GM18526 (cell line): Measurements from ENCODE around the gene ST8SIA6.

Experiments used
- POLR2A ChIP-seq: IDR thresholded peaks from 3 replicates; pipeline ENCODE4 v1.6.1; 2011; ENCODE audit not compliant: insufficient read length; ENCODE audit errors: extremely low read depth

Gene ST8SIA6

GRCh38 chr10:17435953-17436352 lies 18.4 kb downstream of the ST8SIA6 start:
- TF ChIP-seq POLR2A, result no peak

GRCh38 chr10:17435187-17435586 lies 19.2 kb downstream of the ST8SIA6 start:
- TF ChIP-seq POLR2A, result no peak

GRCh38 chr10:17432723-17433122 lies 21.7 kb downstream of the ST8SIA6 start:
- TF ChIP-seq POLR2A, result no peak

DNA sequence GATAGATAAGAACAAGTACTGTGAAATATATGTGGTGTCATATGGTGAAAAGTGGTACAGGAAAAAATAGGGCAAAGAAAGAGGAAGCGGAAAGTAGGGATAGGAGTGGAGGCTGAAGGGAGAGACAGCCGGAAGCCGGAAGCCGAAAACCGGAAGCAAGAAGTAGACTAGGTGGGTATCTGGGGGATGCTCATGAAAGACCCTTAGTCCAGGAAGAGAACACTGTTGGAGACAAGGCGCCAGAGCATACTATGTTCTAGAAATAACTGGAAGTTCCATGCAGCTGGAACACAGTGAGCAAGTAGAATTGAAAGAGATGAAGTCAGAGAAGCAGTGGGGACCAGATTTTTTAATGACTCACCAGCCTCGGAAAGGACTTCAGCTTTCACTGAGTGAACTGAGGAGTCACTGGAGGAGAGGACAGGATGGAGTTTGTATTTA lies 22.5 kb downstream of the ST8SIA6 start:
- TF ChIP-seq POLR2A, result no peak

DNA sequence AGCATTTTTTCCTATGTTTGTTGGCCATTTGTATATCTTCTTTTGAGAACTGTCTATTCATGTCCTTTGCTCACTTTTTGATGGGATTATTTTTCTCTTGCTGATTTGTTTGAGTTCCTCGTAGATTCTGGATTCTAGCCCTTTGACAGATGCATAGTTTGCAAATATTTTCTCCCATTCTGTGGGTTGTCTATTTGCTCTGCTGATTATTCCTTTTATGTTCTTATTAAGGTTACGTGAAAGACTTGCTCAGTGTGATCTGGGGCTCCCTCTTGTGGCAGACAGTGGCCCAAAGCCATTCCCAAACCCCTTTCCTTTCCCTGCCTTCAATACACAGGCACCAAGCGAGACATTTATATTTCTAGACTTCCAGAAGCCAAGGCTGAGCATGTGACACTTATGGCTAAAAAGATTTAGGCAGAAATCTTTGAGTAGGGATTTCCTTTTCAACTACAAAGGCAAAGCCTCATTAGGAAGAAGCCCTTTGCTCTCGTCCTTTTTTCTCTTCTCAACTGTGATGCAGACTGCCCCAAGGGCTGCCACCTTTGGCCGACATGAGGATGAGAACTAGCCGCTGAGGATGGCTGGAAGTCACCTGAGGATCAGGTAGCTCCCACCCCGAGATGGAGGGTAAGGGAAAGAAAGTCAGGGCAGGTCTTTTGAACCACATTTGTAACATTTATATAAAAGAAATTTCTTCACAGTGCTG lies 23.6 kb downstream of the ST8SIA6 start:
- no peak for TF ChIP-seq POLR2A

GRCh38 chr10:17429490-17429889 lies 24.9 kb downstream of the ST8SIA6 start:
- no peak for TF ChIP-seq POLR2A

GRCh38 chr10:17428351-17429097 lies 25.9 kb downstream of the ST8SIA6 start:
- no peak for TF ChIP-seq POLR2A

GRCh38 chr10:17427666-17428350 lies 26.6 kb downstream of the ST8SIA6 start:
- no peak for TF ChIP-seq POLR2A

DNA sequence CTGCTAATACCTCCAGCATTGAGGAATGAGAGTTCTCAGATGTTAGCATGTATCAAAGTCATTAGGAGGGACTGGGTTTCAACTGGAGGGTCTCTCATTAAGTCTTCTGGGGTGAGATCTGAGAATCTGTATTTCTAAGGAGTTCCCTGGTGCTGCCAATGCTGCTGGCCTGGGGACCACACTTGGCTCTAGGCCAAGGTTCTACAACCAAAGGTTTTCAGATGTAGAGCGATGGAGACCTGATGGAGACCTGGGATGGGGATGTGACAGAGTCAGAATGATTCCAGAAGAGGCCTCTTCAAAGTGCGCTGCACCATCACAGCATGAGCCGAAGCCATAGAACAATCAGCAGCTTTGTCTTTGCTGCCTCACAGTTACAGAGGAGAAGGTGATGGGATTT lies 27.2 kb downstream of the ST8SIA6 start:
- TF ChIP-seq POLR2A, result no peak

DNA sequence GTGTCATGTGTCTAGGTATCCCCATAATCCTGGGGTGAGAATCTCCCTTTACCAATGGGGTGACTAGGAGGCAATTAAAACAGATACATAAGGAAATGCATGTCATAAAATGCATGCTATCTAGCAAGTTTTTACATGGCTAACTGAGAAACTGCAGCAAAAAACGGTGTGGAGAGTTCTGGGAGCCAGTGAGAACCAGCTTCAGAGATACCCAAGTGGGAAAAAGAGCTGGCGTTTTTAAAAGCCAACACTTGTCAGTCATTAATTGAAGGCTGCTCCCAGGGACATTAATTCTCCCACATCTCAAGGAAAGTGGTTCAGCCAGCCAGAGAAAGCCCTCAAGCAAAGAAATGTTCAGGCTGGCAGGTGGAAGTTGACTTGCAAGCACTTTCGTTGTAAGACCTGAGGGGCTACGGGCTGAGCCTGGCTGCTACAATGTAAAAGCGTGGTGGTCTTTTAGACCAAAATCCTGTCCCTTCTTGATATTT lies 28.1 kb downstream of the ST8SIA6 start:
- no peak for TF ChIP-seq POLR2A

DNA sequence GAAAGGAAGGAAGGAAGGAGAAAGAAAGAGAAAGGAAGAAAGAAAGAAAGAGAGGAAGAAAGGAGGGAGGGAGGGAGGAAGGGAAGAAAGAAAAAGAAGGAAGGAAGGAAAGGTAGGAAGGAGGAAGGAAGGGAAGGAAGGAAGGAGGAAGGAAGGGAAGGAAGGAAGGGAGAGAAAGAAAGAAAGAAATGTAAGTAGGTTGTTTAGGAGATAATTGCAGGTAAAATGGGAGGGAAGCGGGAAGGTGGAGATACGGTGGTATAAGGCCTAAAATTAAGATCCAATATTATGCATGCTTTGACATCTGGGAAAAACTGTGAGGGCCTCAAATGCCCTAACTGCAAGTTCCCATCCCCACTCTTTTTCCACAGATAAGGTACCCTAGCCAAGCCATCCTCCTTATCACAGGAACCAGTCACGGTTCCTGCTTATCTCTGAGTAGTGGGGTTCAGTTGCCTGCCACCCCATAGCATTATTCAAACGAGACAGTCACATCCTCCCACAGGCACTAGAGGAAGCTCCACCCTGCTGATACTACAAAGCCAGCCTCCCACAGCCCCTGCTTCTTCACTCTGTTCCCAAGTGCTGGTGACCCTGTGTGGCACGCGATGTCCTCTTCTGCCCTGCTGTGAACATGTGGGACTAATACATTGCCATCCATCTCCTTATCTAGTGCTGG lies 28.7 kb downstream of the ST8SIA6 start:
- no peak for TF ChIP-seq POLR2A

GRCh38 chr10:17423632-17424186 lies 30.7 kb downstream of the ST8SIA6 start:
- no peak for TF ChIP-seq POLR2A

DNA sequence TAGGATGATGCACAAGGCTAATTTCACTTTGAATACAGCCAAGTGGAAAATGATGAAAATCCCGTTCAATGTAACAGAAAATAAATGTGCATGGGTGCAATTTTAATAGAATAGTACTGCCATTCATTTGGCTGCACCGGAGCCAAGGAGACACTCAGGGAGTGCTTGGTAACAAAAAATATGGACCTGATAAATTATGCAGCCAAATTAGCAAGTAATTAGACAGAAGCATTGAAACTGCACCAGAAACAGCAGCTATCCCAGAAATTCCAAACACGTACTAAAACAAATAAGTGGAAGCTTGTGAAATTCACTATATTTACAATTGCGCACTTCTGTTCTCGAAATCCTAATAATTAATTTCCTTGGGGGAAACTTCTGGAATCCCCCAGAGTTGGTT lies 31.5 kb downstream of the ST8SIA6 start:
- no peak for TF ChIP-seq POLR2A

DNA sequence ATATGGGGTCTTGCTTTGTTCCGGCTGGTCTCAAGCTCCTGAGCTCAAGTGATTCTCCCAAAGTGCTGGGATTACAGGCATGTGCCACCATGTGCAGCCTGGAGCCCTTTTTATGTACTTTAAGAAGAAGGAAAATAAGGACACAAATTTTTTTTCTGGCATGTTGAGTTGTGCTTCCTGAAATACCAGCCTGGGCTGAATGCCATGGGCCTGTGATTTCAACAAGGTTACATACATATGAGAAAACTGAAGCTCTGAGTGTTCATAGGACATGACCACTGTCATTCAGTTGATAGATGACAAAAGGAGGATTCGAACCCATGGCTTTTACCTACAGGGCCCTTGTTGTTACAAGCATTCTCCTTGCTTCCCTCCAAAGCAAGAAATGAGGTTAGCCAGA lies 36.1 kb downstream of the ST8SIA6 start:
- no peak for TF ChIP-seq POLR2A

DNA sequence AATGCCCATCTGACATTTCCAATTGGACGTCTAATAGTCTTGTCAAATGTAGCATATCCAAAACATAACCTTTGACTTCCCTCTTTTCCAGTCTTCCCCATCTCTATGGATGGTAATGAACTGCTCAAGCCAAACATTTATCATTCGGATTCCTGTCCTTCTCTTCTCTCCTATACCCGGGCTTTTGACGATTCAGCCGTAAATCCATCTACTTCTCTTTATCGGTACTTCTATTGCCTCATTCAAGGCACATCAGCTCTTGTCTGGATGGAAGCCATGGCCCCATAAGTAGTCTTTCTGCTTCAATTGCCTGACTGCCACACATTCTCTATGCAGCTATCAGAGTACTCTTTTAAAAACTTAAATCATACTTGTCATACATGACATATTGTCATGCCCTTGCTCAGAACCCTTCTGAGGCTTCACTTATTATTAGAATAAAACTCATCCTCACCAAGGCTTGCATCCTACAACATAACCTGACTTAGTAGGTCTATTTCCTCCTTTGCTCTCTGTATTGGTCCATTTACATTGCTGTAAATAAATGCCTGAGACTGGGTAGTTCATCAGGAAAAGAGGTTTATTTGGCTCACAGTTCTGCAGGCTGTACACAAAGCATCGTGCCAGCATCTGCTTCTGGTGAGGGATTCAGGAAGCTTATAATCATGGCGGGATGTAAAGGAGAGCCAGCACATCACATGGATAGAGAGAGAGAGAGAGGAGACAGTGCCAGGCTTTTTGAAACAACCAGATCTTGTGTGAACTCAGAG lies 37.8 kb downstream of the ST8SIA6 start:
- no peak for TF ChIP-seq POLR2A
